HG02571 (cell line): ENCODE data around the gene PPP1CA.

Experiments
- ATAC-seq: cut with Tn5 transposase; IDR thresholded peaks from one replicate; pipeline ENCODE4 v1.9.1; 2021; ENCODE audit warnings: mild to moderate bottlenecking, moderate library complexity; ENCODE audit not compliant: unreplicated experiment

PPP1CA gene

DNA sequence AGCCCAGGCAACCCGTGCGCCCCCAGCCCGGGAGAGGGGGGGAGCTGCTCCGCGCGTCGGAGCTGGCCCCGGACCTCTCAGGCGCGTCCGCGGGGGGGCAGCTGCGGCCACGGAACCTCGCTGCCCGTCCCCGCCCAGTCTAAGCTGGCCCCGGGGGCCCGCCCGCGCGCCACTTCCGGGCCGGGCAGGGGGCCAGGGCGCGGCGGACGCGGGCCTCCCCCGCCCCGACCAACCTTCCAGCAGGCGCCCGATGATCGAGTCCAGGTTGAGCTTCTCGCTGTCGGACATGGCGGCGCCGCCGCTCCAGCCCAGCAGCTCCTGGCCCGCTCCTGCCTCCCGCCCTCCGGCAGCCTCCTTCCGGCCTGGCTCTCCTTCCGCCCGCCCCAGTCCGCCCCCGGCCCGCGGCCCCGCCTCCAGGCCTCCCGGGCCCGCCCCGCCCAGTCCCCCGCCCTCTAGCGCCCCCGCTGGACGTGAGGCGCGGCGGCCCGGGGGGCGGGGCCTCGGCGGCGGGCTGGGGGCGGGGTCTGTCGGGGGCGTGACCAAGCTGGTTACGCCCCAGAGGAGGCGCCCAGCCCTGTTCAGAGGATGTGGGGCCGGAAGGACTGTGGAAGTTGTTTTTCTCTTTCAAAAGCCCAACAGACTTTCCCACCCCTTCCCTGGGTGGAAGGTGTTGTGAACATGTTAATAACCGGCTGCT is at the start of gene PPP1CA:
Gene PPP1CA, minus strand, starts transcription at position 364 of the 697 bp plus-strand sequence. Its CDS starts 76 bp downstream, at position 288.
- peak; percentile 58 for ATAC-seq

DNA sequence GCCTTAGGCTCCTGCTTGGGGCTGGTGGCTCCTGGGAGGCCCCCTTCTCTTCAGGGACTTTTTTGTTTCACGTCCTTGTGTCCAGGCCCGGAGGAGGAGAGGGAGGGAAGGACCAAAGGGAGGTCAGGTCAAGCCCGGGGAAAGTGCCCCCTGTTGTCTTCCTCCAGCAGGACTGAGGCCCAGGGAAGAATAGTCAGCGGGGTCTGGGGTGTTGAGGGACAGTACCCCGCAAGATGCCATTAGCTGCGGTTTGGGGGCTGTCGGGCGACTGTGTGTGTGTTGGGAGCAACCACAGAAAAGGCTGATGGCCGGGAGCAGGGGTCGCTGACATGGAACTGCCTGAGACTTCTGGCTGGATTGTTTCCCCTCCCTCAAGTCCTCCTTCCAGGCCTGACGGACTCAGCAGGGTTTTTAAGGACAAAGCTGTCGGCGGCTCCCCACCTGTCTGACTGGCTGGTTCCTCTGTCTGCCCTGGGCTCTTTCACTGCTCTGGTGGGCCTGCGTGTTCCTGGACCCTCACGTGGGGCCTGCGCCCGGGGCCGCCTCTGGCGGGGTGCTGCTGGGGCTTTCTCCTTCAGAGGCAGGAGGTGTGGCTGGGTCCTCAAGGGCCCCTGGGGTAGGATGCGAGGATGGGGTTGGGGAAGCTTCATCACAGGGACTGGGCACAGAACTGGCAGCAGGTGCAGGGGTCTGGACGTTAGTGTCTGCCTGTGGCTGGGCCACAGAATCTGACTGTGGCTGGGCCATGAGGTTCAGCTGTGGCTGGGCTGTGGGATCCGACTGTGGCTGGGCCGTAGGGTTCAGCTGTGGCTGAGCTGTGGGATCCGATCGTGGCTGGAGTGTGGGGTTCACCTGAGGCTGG is 49.4 kb upstream of the PPP1CA start:
- ATAC-seq: no peak

DNA sequence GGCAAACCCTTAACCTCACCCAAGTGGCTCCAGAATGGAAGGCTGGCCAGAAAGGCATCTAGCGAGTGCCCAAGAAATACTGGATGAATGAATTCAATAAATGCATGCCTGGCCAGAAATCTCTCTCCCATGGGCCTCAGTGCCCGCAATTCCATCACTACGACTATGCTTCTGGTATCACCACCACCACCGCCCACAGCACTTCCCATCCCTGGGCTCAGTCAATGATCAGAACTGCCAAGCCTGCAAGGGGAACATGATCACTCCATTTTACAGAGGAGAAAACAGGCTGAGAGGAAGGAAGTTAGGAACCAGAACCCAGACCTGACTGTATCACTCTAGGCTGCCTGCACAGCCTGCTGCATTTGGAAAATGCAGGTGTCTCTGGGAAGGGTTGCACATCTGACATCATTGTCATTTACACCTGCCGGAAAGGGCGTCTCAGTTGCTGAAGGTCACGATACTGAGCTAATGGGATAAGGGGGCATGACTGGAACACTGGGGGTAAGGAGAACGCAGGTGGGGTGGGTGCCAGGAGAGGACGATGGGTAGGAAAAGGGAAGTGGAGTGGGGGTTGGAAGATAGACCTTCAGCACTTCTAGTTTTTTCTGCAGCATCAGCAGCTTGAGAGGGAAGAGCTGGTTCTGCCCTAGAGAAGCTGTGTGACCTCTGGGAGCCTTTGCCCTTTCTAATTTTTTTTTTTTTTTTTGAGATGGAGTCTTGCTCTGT is 47.6 kb upstream of the PPP1CA start:
- ATAC-seq: no peak

DNA sequence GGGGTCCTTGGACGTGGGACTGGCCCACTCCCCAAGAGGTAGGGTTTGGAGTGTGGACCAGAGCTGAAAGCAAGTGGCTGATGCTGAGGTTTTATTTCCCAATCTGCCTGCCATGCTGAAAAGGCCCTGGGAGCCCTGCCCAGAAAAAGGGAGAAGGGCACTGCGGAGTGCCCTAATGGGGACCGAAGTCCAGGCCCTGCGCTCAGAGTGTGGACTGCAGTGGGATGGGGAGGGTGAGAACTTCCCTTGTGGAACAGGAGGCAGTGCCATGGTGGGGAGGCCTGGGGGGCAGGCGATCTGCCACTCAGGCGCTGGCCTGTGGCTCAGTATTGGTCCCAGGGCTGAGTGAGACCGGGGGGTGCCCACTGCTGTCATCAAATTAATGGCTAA is 46.6 kb upstream of the PPP1CA start:
- ATAC-seq: no peak

DNA sequence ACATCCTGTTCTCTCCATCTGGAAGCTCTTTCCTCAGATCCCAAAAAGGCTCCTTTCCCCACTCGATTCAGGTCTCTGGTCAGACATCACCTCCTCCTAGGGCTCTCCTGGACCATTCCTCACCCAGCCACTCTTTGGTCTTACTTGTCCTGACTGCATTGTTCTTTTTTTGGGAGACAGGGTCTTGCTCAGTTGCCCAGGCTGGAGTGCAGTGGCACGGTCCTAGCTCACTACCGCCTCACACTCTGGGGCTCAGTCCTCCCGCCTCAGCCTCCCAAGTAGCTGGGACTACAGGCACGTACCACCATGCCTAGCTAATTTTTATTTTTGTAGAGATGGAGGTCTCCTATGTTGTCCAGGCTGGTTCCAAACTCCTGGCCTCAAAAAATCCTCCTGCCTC is 43.9 kb upstream of the PPP1CA start:
- no peak for ATAC-seq

DNA sequence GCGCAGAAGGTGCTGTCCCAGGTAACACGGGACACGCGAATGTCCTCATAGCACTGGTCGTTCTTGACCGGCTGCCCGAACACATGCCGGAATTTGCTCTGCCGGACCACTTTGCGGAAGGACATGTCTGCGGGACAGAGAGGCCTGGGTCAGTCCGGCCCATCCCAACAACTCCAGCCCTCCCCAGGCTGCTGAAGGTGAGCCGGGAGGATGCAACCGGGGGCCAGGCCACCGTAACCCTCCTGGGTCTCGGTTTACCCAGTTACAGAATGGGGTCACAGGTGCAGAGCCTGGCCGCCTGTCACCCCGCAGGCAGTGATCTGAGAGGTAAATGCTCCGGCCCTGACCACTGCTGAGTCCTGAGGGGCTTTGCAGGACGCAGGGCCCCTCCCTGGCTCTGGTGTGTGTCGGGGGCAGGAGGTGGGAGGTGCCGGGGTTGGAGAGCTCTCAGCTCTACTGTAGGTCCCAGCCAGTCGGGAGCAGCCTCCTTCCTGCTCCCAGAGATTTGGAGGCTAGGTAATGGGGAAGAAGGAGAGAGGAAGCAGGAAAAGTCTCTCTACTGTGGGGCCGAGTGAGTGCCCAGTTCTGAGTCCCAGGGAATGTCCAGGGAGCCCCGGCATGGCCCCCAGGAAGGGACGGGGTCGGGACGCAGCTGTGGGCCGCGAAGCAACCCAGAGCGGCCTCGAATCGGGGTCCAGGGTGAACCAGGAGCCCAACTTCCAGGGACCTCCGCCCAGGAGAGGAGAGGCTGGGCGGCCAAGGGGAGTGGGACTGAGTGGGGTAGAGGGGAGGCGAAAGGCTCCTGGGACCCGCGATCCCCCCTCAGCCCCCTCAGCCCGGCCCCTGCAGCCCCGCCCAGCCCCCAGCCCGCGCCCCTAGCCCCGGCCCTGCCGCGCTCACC is 41.1 kb upstream of the PPP1CA start:
- ATAC-seq: no peak

DNA sequence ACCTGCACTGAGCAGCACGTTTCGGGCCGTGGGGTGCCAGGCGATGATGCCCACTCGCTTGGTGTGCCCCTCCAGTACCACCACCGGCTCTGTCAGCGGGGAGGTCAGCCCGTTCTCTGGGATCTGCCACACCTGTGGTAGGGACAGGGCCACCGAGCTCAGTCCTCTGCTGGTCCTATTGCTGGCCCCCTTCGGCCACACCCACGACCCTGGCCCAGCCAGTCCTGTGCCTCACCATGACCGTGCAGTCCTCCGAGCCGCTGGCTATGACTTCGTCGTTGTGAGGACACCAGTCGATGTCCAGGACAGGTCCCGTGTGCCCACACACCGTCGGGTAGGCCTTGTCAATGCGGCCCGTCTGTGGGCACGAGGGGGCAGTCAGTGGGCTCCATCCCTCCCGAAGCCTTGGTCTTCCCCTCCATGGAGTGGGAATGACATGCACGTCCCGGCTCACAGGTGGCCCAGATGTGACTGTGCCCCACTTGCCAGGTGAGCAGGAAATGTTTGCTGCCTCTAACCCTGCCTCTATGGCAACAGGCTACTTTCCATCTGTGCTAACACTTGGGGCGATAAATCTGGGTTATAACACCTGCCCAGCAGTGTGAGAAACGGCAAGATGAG is 40.2 kb upstream of the PPP1CA start:
- ATAC-seq: no peak

DNA sequence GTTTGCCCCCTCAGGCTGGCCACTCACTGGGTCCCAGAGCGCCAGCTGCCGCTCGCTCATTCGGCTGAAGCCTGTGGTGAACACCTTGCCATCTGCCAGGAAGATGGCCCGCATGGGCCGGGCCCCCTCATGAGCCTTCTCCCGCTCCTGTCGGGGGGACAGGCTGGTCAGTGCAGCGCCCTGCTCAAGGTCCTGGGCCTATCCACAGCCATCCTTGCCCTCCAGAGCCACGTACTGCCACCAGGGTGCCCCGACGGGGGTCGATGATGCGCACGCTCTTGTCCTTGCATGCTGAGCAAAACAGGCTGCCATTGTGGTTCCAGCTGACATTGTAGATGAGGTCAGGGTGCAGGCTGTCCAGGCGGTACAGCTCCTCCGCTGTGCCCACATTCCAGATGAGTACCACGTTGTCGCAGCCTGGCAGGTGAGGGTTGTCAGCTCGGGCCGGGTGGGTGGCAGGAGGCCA is 39.5 kb upstream of the PPP1CA start:
- no peak for ATAC-seq

DNA sequence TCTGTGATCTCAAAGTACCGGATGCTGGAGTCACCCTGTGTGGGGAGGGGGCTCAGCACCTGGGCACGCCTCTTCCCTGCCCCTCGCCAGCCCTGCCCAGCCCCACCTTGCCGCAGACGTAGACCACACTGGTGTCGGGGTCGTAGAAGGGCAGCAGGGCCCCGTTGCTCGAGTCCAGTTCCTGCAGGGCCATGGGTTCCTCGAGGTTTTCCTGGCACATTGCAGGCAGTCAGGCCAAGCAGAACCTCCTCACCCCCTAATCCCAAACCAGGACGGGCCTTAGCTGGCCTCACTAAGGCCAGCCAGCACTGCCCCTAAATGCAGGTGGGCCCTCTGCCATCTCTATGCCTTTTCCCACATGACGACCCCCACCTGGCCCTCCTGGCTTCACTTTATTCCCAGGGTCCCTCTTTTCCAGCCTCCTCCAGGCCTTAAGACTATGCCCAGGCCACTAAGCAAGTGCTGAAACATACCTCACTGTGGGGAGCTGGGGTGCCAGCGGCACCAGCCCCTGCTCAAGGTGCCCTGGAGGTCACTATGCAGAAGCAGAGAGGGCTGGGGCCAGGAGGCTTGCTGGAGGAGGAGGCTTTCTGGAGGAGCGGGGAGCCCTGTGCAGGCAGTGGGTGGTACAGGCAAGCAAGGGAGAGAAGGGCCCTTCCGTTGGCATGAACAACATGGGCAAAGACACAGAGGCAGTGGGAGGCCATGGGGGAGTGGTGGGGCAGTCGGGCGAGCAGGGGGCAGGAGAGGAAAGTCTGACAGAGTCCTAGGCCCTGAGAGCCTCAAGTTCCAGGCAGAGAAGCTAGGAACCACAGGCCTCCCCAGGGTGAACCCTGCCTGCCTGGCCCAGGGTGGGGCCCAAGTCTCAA is 38.8 kb upstream of the PPP1CA start:
- no peak for ATAC-seq

DNA sequence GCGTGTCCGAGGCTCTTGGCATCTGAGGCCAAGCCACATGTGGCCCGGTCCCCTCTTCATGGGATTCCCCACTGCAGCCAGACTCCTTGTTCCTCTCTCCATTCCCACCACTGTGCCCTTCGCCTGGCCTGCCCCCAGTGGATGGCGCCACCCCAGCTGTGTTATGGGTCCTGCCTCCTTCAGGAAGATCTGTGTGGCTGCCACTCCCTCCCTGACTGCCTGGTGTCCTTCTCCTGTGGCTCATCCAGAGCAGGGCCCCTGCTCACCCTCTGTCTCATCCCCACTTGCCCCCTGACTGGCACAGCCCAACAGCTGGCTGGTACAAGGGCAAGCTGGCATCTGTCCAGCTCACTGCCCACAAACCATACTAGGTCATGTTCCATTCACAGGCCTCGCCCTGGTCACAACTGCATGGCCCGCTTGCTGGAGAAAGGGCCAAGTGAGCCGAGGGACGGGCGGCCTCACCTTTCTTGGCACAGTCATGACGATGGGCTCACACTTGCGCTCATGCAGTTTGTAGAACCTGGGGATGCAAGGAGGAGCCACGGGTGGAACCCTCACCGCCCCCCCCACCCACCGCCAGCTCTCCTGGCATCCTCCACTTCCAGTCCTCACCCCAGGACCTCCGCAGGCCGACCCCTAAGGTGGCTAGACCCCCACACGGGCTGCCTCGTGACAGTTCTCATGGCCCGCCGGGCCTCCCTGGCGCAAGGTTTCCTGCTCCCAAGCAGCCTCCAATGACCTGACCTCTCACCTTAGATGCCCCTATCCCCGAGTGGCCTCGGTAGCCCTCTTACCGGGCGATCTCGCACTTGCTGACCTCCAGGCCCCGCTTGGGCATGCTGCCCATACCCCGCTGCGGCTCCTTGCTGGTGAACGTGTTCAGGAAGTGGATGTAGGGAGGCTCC is 37.9 kb upstream of the PPP1CA start:
- ATAC-seq: no peak

DNA sequence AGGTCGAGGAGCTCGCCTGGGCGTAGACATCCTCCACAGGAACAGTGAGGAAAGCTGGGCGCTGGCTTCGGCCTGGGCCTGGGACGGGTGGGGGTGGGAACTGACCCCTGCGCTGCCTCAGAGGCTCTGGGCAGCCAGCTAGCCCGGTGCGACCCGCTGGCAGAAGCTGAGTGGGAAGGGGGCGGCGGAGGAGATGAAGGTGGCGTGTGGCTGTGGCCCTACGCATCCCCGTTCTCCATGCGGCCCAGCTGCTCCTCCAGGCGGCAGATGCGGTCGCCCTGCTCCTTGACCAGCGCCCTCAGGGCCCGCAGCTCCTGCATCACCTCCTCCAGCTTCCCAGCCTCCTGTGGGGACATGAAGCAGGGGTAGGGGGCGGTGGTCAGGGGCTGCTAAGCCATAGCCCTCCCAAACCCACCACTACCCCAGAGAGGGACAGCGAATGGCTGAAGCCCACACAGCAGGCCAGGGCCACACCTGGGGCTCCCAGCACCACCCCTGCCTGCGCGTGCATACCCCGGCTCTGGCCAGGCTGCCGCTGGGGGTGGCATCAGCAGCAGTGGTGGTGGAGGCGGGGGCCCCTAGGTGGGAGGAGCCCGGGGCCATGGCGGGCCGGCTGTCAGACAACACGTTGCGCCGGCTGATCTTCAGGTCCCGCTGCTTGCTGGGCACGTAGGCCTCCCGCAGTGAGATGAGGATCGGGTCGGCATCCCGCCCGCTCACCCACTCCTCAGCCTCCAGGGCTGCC is 36.7 kb upstream of the PPP1CA start:
- no peak for ATAC-seq

DNA sequence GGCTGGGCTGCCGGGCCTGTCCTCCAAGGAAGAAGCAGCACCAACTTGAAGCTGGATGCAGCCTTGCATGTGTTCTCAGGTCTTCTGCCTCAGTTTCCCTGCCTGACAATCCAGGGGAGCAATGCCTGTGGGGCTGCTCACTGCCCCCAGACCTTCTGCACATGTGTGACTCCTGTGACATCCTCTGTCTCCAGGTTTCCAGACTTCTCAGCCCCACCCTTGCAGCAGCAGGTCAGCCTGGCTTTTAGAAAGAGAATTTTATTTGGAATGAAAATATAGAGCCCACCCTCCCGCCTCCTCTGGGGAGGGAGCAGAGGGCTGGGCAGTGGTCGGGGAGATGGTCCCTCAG is 36.1 kb upstream of the PPP1CA start:
- ATAC-seq: no peak

DNA sequence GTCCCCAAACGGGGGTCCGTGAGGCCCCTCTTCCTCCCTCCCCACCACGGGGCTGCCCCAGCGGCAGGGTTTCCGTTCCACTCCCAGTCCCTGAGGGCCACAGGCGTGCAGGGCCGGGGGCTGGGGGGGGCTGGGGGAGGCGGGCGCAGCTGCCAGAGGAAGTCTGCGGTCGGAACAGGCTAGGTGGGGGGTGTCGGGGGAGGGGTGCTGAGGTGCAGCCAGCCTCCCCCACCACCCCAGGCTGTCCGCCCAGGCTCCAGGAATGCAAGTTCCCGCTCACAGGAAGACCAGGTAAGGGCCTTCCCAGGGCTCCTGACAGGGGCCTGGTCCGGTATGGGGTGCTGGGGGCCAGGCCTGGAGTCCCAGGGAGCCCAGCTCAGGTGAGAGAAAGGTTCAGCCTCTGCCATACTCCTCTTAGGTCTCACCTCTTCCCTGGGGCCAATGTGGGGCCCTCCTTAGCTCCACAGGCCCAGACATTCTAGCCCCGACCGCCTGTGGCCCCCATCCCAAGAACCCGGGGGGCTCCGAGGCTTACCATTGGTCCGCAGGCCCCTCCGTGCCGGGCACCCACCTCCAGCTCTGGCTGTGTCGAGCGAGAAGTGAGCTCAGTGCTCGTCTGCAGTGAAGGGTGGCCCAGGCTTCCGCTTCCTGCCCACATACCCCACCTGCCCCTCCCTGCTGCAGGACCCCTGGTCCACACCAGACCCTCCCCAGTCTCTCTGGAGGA is 35.6 kb upstream of the PPP1CA start, which contains the start of gene PTPRCAP:
Gene PTPRCAP, minus strand, starts transcription at position 601 of the 727 bp plus-strand sequence. Its CDS starts 63 bp downstream, at position 538.
- no peak for ATAC-seq

DNA sequence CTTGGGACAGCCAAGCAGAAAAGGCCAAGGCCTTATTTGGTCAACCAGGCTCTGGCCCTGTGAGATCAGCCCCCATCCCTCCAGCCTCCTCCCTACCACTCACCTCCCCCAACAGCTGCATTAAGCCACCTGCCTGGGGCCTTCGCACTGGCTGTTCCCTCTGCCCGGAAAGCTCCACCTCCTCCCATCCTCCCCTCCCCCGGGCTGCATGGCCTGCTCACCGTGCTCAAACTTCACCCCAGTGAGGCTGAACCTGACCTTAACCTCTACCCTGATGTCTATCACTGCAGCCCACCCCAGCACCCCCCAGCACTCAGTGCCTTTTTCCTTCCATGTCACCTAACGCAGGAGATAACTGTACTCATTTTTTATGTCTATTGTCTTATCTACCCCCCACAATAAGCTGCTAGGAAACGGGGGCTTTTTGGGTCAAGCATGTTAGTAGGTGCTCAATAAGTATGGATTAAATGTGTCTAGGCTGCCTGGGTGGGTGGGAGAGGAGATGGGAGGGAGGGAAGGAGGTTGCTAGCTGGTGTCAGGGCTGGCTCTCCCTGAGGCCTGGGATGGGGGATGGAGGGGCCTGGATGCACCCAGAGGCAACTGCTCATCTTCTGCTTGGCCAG is 34.9 kb upstream of the PPP1CA start:
- peak; percentile 35 for ATAC-seq

DNA sequence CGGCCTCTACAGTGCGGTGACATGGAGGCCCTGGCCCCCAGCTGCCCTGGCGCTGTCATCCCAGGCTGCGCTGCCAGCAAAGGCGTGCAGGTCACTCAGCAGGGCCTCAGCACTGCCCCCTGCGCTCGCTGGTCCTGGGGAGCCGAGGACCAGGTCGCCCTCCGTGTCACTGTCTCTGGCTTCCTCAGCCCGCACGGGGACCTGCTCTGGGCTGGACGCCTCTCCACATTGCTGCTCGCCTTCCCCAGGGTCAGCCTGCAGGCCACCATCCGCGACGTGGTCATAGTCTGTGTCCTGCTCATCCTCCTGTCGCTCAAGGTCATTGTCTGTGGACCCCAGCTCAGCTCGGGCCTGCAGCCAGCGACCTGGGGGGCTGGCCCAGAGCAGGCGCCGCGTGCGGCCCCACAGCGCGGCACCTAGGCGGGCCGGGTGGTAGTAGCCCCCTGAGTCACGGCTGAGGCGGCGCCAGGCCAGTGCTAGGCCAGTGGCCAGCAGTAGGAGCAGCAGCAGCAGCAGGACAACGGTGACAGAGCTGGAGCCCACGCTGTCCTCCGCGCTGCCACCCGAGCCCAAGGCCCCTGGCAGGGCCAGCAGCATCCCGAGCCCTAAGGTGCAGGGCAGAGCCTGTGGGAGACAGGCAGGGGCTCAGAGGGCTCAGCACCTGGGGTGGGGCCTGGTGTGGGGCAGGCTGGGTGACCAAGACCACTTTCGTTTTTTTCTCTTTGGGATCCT is 34.2 kb upstream of the PPP1CA start:
- ATAC-seq: no peak
